Upper lobe of right lung (tissue), 1 donor: Measurements from ENCODE around the gene SPINDOC. TPM values are rescaled to one million over a fixed set of nuclear protein-coding genes. Genes with fewer than 3 reads are reported as not detected.
"Not testable (repeated sequence)": the region's sequence is repeated elsewhere in the genome, so short reads cannot be mapped to it uniquely, and the experiment has no call there.

Experiments used
- ATAC-seq: fragments of 200-7000 bp; cut with Tn5 transposase; one replicate; pipeline ENCODE4 v1.9.1; 2020; ENCODE audit warnings: mild to moderate bottlenecking, moderate library complexity
- DNase-seq: peaks from one replicate; pipeline ENCODE4 v3.0.0-alpha.2; 2020
- H3K27ac ChIP-seq: fragments of 200-600 bp; one replicate; pipeline ENCODE4 v1.8.0; 2022
- H3K27me3 ChIP-seq: fragments of 200-600 bp; one replicate; pipeline ENCODE4 v1.8.0; 2022; ENCODE audit warnings: mild to moderate bottlenecking
- H3K36me3 ChIP-seq: fragments of 200-600 bp; one replicate; pipeline ENCODE4 v1.8.0; 2022
- H3K4me1 ChIP-seq: fragments of 200-600 bp; one replicate; pipeline ENCODE4 v1.8.0; 2022
- H3K4me3 ChIP-seq: fragments of 200-600 bp; one replicate; pipeline ENCODE4 v1.8.0; 2022; ENCODE audit warnings: mild to moderate bottlenecking
- H3K9me3 ChIP-seq: fragments of 200-600 bp; one replicate; pipeline ENCODE4 v1.8.0; 2022
- CTCF ChIP-seq: fragments of 200-600 bp; IDR thresholded peaks from one replicate; pipeline ENCODE4 v1.8.0; 2022; ENCODE audit warnings: antibody characterized with exemption
- intact Hi-C: fragments of 100-400 bp; cut with DNase I; formaldehyde crosslinking; loops from one replicate; pipeline ENCODE4 v1.11.0; 2022
- total RNA-seq: library from RNA; stranded (reverse); fragmentation: NEBNext Ultra II Directional; extraction: Animal tissue kit (Norgen Biotek cat#: 25700); gene quantifications from one replicate; pipeline ENCODE4 v1.2.1, GENCODE V29; 2021
- donor health status: DM: no; HTN: yes; CAD: no; lungs with severe emphysema.

Gene SPINDOC
- total RNA-seq, 1 donor from 2014 or later = 20.3 TPM

- DNase-seq = no peak
- Histone ChIP-seq H3K27ac (peak overlapping the region; percentile 55), H3K9me3 (no peaks in the 10 kb centered on the region), H3K27me3 (no peaks in the 10 kb centered on the region), H3K4me1 (peaks cover 22% of the 10 kb centered on the region), H3K4me3 (peak overlapping the region; percentile 82), H3K36me3 (no peaks in the 10 kb centered on the region)
- no peak for ATAC-seq
- TF ChIP-seq CTCF = no peak
- intact Hi-C loops = no loop called here
These were observed 43.4 kb upstream of the SPINDOC start for GRCh38 chr11:63769714-63770455.

GRCh38 chr11:63770763-63771162 lies 42.5 kb upstream of the SPINDOC start:
- H3K27ac ChIP-seq = no peak overlapping the region
- H3K4me1 ChIP-seq = peaks cover 22% of the 10 kb centered on the region
- H3K4me3 ChIP-seq = no peak overlapping the region
- H3K9me3 ChIP-seq = no peaks in the 10 kb centered on the region
- intact Hi-C loops = no loop called here
- no peaks in the 10 kb centered on the region for H3K36me3 ChIP-seq
- ATAC-seq (no peak), DNase-seq (no peak)
- no peaks in the 10 kb centered on the region for H3K27me3 ChIP-seq
- no peak for TF ChIP-seq CTCF

- ATAC-seq, H3K4me3 ChIP-seq, H3K27ac ChIP-seq, H3K9me3 ChIP-seq, DNase-seq, H3K36me3 ChIP-seq, intact Hi-C loops, H3K27me3 ChIP-seq: not testable (repeated sequence)
- peaks cover 17% of the 10 kb centered on the region for H3K4me1 ChIP-seq
These were observed 41.4 kb upstream of the SPINDOC start for GRCh38 chr11:63771741-63772318.

GRCh38 chr11:63775191-63775590 lies 38.1 kb upstream of the SPINDOC start:
- Histone ChIP-seq H3K36me3 (no peaks in the 10 kb centered on the region), H3K4me3 (no peak overlapping the region)
- no peak for ATAC-seq

GRCh38 chr11:63779039-63779438 lies 34.2 kb upstream of the SPINDOC start:
- no peak for TF ChIP-seq CTCF
- intact Hi-C loops = no loop called here
- no peaks in the 10 kb centered on the region for H3K4me1 ChIP-seq
- no peak overlapping the region for H3K4me3 ChIP-seq
- H3K27ac ChIP-seq = no peak overlapping the region
- H3K36me3 ChIP-seq = no peaks in the 10 kb centered on the region
- ATAC-seq = no peak
- no peaks in the 10 kb centered on the region for H3K9me3 ChIP-seq
- DNase-seq = no peak
- H3K27me3 ChIP-seq = no peaks in the 10 kb centered on the region

More at GRCh38 chr11:63775191-63775590, 38.1 kb upstream of the SPINDOC start:
- TF ChIP-seq CTCF = no peak
- intact Hi-C loops = no loop called here
- Histone ChIP-seq H3K27ac (no peak overlapping the region), H3K4me1 (peaks cover 2% of the 10 kb centered on the region), H3K9me3 (no peaks in the 10 kb centered on the region), H3K27me3 (no peaks in the 10 kb centered on the region)
- DNase-seq = no peak

GRCh38 chr11:63782749-63783148 lies 30.5 kb upstream of the SPINDOC start:
- Histone ChIP-seq H3K4me3 (no peak overlapping the region), H3K36me3 (no peaks in the 10 kb centered on the region), H3K27ac (no peak overlapping the region), H3K9me3 (no peaks in the 10 kb centered on the region), H3K27me3 (no peaks in the 10 kb centered on the region), H3K4me1 (no peaks in the 10 kb centered on the region)
- DNase-seq (no peak), ATAC-seq (no peak)
- intact Hi-C loops = no loop called here
- no peak for TF ChIP-seq CTCF
